ENCODE results near the gene GPC5.

DNA sequence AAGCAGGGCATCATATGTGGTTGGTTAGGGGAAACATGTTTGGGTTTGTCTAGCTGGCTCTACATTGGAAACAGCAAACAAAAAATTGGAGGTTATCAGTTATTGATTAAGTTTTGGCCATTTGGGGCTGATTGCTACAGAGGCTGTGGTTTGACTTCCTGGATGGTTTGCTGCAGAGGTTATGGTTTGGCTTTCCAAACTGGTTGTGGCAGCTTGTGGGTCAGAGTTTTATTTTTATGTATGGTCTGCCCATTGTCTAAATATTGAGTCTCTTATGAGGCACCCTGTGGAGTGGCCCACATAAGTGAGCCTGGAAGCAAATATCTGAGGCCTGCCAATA is 261.6 kb downstream of the GPC5 start:
- TF ChIP-seq, protein P1, sequence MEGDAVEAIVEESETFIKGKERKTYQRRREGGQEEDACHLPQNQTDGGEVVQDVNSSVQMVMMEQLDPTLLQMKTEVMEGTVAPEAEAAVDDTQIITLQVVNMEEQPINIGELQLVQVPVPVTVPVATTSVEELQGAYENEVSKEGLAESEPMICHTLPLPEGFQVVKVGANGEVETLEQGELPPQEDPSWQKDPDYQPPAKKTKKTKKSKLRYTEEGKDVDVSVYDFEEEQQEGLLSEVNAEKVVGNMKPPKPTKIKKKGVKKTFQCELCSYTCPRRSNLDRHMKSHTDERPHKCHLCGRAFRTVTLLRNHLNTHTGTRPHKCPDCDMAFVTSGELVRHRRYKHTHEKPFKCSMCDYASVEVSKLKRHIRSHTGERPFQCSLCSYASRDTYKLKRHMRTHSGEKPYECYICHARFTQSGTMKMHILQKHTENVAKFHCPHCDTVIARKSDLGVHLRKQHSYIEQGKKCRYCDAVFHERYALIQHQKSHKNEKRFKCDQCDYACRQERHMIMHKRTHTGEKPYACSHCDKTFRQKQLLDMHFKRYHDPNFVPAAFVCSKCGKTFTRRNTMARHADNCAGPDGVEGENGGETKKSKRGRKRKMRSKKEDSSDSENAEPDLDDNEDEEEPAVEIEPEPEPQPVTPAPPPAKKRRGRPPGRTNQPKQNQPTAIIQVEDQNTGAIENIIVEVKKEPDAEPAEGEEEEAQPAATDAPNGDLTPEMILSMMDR (IDR thresholded peaks at IDR 0.05): no peak
- TF ChIP-seq POLR2A (IDR thresholded peaks at IDR 0.05): no peak

Measured in uterus (tissue), 2 donors.